Adrenal gland (tissue), 19 donors: Measurements from ENCODE around the gene RABL3. TPM values are rescaled to one million over a fixed set of nuclear protein-coding genes. Genes with fewer than 3 reads are reported as not detected.
A peak's percentile ranks its signal among the peaks of the same experiment; 100 is the strongest.
"Not testable (repeated sequence)": the region's sequence is repeated elsewhere in the genome, so short reads cannot be mapped to it uniquely, and the experiment has no call there.

Experiments
- DNase-seq, 7 donors: peaks; one replicate each; pipeline ENCODE4 v3.0.0-alpha.2; 2019 to 2020
- H3K27ac ChIP-seq, 5 donors: fragments of 200-600 bp; sonication (generic) in 4 of 5; 1 replicate in 3 of 5; 2 replicates in 2 of 5; pipeline versions ENCODE4 v1.5.1 to v1.8.0; 2016 to 2020; ENCODE audit warnings: mild to moderate bottlenecking in 1 of 5
- H3K27me3 ChIP-seq: fragments of 200-600 bp; 2 replicates; pipeline ENCODE4 v1.8.0; 2021
- H3K36me3 ChIP-seq, 2 donors: fragments of 200-600 bp; replicated peaks in 1 of 2; 1 replicate in 1 of 2; 2 replicates in 1 of 2; pipeline versions ENCODE4 v1.5.1 to v1.8.0; 2018 to 2022
- H3K4me1 ChIP-seq, 2 donors: fragments of 200-600 bp; replicated peaks in 1 of 2; 1 replicate in 1 of 2; 2 replicates in 1 of 2; pipeline versions ENCODE4 v1.5.1 to v1.8.0; 2018 to 2021
- H3K4me3 ChIP-seq, 4 donors: fragments of 200-600 bp; sonication (generic) in 3 of 4; one replicate each; pipeline ENCODE4 v1.5.1; 2016 to 2018
- H3K9me3 ChIP-seq, 3 donors: fragments of 200-600 bp; sonication (generic) in 1 of 3; replicated peaks in 1 of 3; 1 replicate in 2 of 3; 2 replicates in 1 of 3; pipeline versions ENCODE4 v1.5.1 to v1.8.0; 2016 to 2021
- CTCF ChIP-seq, 6 experiments: fragments of 450-650 bp in 4 of 6; fragments of 200-600 bp in 2 of 6; sonication (generic) in 1 of 6; IDR thresholded peaks; 1 replicate in 5 of 6; 2 replicates in 1 of 6; pipeline versions ENCODE4 v1.5.1 to v1.8.0; 2016 to 2021; ENCODE audit warnings: antibody characterized with exemption in 6 of 6, mild to moderate bottlenecking in 2 of 6, moderate library complexity in 1 of 6
- POLR2A ChIP-seq, 2 donors: fragments of 450-650 bp; IDR thresholded peaks; one replicate each; pipeline ENCODE4 v1.6.1; 2017; ENCODE audit warnings: antibody characterized with exemption in 2 of 2, mild to moderate bottlenecking in 2 of 2, moderate library complexity in 1 of 2
- WGBS, 4 donors: extraction: QIAGEN DNeasy Blood & Tissue Kit in 2 of 4; methylation state at CpG; one replicate each; pipeline versions ENCODE4 v1.1.5 to v1.1.7; 2013 to 2017; 5-methylcytosine and 5-hydroxymethylcytosine counted together
- intact Hi-C, 2 donors: fragments of 100-400 bp; cut with DNase I; formaldehyde crosslinking; loops; one replicate each; pipeline versions ENCODE4 v1.14.1 to v1.15.0; 2022 to 2023
- long read RNA-seq, 10 donors: library from polyadenylated mRNA in 3 of 10; unstranded in 2 of 10; stranded (forward) in 1 of 10; transcript quantifications; one replicate each; pipeline ENCODE4 v2.0.0 and lab custom pipeline, GENCODE V29; 2021 to 2026
- polyA plus RNA-seq, 3 donors: library from polyadenylated mRNA; stranded (reverse); fragments of 200-250 nt in 2 of 3; fragments of 350-450 nt in 1 of 3; fragmentation: Illumina TruSeq in 1 of 3; extraction: RNeasy Lipid Tissue Mini Kit (QIAGEN cat#74804) in 1 of 3; gene quantifications; one replicate each; pipeline ENCODE4 v1.2.3, GENCODE V29; 2013 to 2014
- total RNA-seq, 9 donors: library from RNA; depleted of rRNA in 4 of 9; stranded (reverse); fragments of >200 nt in 4 of 9; fragments of 120-200 nt in 1 of 9; fragmentation: NEBNext Ultra II Directional in 1 of 9; extraction: Animal tissue kit (Norgen Biotek cat#: 25700) in 1 of 9; gene quantifications; one replicate each; pipeline versions ENCODE4 v1.1.0 to v1.2.4, GENCODE V29; 2013 to 2023
- donor health status: healthy with polysubstance abuse.
- donor health status: Bipolar disorder and iron deficiency.
- donor health status: DM: yes; HTN: yes; CAD: no.
- donor health status: DM: no; HTN: no; CAD: no.
- donor health status: DM: no; HTN: no; CAD: no.
- donor health status: DM: yes; HTN: yes; CAD: no.

RABL3 gene, protein sequence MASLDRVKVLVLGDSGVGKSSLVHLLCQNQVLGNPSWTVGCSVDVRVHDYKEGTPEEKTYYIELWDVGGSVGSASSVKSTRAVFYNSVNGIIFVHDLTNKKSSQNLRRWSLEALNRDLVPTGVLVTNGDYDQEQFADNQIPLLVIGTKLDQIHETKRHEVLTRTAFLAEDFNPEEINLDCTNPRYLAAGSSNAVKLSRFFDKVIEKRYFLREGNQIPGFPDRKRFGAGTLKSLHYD
- total RNA-seq (10 to 100 TPM; 23.8 to 75.4 (median 48.3) TPM), polyA plus RNA-seq (10 to 100 TPM in 1 of 3 donors, 1 to 10 TPM in 2; 5.8 to 94.2 (median 9.0) TPM)
- long read RNA-seq, donor 1, transcript RABL3-201 (8 exons, 3,883 nt) = major isoform, 11 of 12 reads
- long read RNA-seq, donor 1, partial matches to known transcripts = 0 of 12 reads
- long read RNA-seq, donor 1, other reads (novel, unspliced or antisense) = 0 of 12 reads
- long read RNA-seq, donor 2, transcript RABL3-201 (8 exons, 3,883 nt) = major isoform, 12 of 14 reads
- long read RNA-seq, donor 2, partial matches to known transcripts = 0 of 14 reads
- long read RNA-seq, donor 2, other reads (novel, unspliced or antisense) = 0 of 14 reads
- long read RNA-seq, donor 3, transcript RABL3-201 (8 exons, 3,883 nt) = major isoform, 17 of 20 reads
- long read RNA-seq, donor 3, partial matches to known transcripts = 0 of 20 reads
- long read RNA-seq, donor 3, other reads (novel, unspliced or antisense) = 0 of 20 reads
- long read RNA-seq, donor 4, transcript RABL3-201 (8 exons, 3,883 nt) = major isoform, 9 of 12 reads
- long read RNA-seq, donor 4, partial matches to known transcripts = 0 of 12 reads
- long read RNA-seq, donor 4, other reads (novel, unspliced or antisense) = 3 of 12 reads
- long read RNA-seq, donor 5, transcript RABL3-201 (8 exons, 3,883 nt) = major isoform, 57 of 67 reads
- long read RNA-seq, donor 5, partial matches to known transcripts = 3 of 67 reads
- long read RNA-seq, donor 5, other reads (novel, unspliced or antisense) = 4 of 67 reads
- long read RNA-seq, donor 6, transcript RABL3-201 (8 exons, 3,883 nt) = major isoform, 16 of 20 reads
- long read RNA-seq, donor 6, partial matches to known transcripts = 0 of 20 reads
- long read RNA-seq, donor 6, other reads (novel, unspliced or antisense) = 3 of 20 reads
- long read RNA-seq, donor 7, transcript RABL3-201 (8 exons, 3,883 nt) = major isoform, 5 of 7 reads
- long read RNA-seq, donor 7, partial matches to known transcripts = 0 of 7 reads
- long read RNA-seq, donor 7, other reads (novel, unspliced or antisense) = 0 of 7 reads
- long read RNA-seq, donor 8, transcript RABL3-201 (8 exons, 3,883 nt) = major isoform, 23 of 27 reads
- long read RNA-seq, donor 8, partial matches to known transcripts = 0 of 27 reads
- long read RNA-seq, donor 8, other reads (novel, unspliced or antisense) = 0 of 27 reads
- long read RNA-seq, donor 9, transcript RABL3-201 (8 exons, 3,883 nt) = major isoform, 10 of 15 reads
- long read RNA-seq, donor 9, transcript RABL3-206 (7 exons, 760 nt) = minor isoform, 5 of 15 reads
- long read RNA-seq, donor 9, partial matches to known transcripts = 0 of 15 reads
- long read RNA-seq, donor 9, other reads (novel, unspliced or antisense) = 0 of 15 reads
- long read RNA-seq, donor 10, transcript RABL3-201 (8 exons, 3,883 nt) = major isoform, 8 of 8 reads
- long read RNA-seq, donor 10, partial matches to known transcripts = 0 of 8 reads
- long read RNA-seq, donor 10, other reads (novel, unspliced or antisense) = 0 of 8 reads

GRCh38 chr3:120742198-120742848 lies at the start of gene RABL3, which contains the start of gene GTF2E1:
Gene RABL3 (minus strand): TSS chr3:120742516. CDS start chr3:120742507, 9 bp downstream.
Gene GTF2E1 (plus strand): TSS chr3:120742744. CDS start chr3:120750553, 7,809 bp downstream.
- intact Hi-C loops = no loop called here

DNA sequence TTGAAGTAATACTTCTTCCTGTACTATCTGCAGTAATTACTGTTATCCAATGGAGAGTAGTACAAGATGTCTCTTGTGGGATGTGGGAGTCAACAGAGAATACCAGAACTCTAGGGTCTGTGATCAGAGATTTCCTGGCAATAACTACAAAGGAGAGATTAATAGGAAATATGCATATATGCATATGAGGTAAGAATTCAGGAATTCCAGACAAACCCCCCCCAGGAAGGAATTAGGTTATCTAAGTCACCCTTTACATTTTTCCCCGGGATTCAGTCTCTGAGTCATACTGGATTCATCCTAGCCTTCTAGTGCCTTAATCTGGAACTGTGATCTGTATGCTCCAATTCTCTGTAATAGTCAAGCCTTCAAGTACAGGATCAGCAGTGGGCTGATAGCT lies 49.6 kb upstream of the RABL3 start:
- Histone ChIP-seq H3K27me3 (no peaks in the 10 kb centered on the region), H3K9me3 (no peaks in the 10 kb centered on the region), H3K4me1 (no peaks in the 10 kb centered on the region), H3K36me3 (no peaks in the 10 kb centered on the region), H3K4me3 (no peak overlapping the region), H3K27ac (no peak overlapping the region)
- TF ChIP-seq POLR2A (IDR thresholded peaks at IDR 0.05) = no peak
- no peak for TF ChIP-seq CTCF (IDR thresholded peaks at IDR 0.05)
- intact Hi-C loops = no loop called here
- 25 to 53% (median 34%) methylated on average over 1 of the region's 1 CpG for WGBS, 4 donors
- no peak for DNase-seq

More at GRCh38 chr3:120742198-120742848, at the start of gene RABL3, which contains the start of gene GTF2E1:
- Histone ChIP-seq H3K4me1 (peaks cover 17 to 30% of the 10 kb centered on the region in 2 donors), H3K4me3 (peak within 1 kb of the TSS; percentile 62 to 97 (median 82)), H3K27ac (peak within 1 kb of the TSS; percentile 86 to 97 (median 96)), H3K36me3 (no peaks in the 10 kb centered on the region), H3K9me3 (no peaks in the 10 kb centered on the region), H3K27me3 (no peaks in the 10 kb centered on the region)
- DNase-seq = peak; percentile 97 to 100 (median 99)
- TF ChIP-seq POLR2A (IDR thresholded peaks at IDR 0.05) (peak; percentile 50 to 93), CTCF (IDR thresholded peaks at IDR 0.05) (peak in 1 of 6 experiments; percentile 12)
- WGBS, 4 donors = 0 to 1% (median 0%) methylated on average over 37 to 39 of the region's 39 CpGs

DNA sequence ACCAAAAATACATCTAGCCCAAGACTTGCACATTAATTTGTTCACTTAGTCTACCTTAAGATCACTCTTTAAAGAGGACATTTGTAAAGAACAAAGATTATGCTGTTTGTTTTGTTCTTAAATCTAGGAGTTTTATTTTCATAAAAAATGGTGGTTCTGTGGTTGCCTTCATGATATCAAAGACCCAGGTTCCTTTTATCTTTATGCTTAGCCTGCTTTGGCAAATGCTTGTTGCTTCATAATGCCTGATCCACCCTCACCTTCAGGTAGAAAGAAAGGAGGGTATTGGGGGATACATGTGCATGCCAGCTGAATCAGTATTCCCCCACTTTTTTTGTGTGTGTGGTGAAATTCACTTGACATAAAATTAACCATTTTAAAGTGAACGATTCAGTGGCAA lies 48.7 kb upstream of the RABL3 start:
- H3K27me3 ChIP-seq = no peaks in the 10 kb centered on the region
- no peak for TF ChIP-seq POLR2A (IDR thresholded peaks at IDR 0.05)
- TF ChIP-seq CTCF (IDR thresholded peaks at IDR 0.05) = no peak
- no peaks in the 10 kb centered on the region for H3K9me3 ChIP-seq
- no peak overlapping the region for H3K4me3 ChIP-seq
- no peak overlapping the region for H3K27ac ChIP-seq
- 68 to 83% (median 78%) methylated on average over 1 of the region's 1 CpG for WGBS, 4 donors
- no peaks in the 10 kb centered on the region for H3K4me1 ChIP-seq
- intact Hi-C loops = no loop called here
- no peaks in the 10 kb centered on the region for H3K36me3 ChIP-seq
- no peak for DNase-seq

GRCh38 chr3:120785832-120786231 lies 43.5 kb upstream of the RABL3 start:
- H3K4me1 ChIP-seq, H3K36me3 ChIP-seq, intact Hi-C loops, DNase-seq, H3K4me3 ChIP-seq, H3K27me3 ChIP-seq, H3K27ac ChIP-seq, H3K9me3 ChIP-seq: not testable (repeated sequence)
- WGBS, 4 donors = 73 to 92% (median 85%) methylated on average over 4 to 5 of the region's 5 CpGs
